ENCODE measurements around the gene PATJ.

The PATJ gene

DNA sequence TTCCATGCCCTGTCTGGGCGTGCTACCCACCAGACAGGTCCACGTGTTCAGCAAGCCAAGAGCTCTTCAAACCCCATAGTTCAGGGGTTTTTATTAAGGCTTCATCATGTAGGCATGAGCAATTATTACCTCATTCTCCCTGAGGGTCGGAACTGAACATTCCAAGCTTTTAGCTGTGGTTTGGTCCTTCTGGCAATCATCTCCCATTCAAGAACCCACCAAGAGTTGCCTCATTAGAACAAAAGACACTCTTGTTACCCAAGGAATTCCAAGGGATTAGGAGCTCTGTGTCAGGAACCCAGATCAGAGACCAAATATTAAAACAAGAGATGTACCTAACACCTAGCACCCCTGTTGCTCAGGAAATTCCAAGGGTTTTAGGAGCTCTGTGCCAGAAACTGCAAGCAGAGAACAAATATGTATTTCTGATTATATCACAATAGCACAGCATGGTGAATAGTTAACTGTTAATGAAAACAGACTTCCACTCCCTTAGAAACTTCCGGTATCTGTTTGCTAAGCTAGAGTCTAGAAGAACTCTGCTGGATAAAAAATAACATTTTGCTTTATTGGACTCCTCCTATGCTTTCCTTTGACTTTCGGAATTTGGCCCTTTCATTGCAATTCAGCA, 251.2 kb downstream of the PATJ start:
- DNase-seq = no peak

DNA sequence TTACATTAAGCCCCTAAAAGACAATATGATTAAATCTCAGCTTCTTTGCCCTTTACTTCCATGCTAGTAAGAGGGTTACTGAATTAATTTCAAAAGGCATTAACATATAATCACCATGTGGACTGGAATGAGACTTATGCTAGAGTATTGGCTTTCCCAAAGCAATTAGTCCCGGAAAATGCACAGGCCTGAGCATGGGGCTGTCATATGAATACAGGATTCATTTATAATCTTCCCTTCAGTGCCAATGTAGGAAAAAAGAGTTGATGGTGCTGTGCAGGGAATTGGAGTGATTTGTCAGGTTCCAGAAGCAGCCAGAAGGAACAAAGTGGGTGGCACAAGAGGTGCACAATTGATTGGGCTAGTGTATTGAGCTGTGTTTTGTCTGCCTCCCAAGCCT, 253.4 kb downstream of the PATJ start:
- no peak for DNase-seq

DNA sequence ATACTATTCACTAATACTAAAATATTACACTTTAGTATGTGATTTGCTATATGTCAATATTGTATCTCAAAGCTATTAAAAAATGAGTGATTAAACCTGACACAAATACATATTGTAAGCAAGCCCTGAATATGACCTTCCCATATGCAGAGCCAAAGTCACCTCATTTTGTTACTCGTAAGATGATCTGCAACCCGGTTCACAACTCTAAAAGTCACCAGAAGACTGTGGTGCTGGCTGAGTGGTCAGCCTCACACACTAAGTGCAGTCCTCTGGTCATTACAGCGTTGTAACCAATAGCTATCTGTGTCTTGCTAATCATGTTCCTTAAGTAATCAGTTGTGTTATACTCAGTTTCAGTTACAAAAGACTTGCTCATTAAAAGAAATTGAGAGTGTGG, 254.8 kb downstream of the PATJ start:
- DNase-seq = no peak

DNA sequence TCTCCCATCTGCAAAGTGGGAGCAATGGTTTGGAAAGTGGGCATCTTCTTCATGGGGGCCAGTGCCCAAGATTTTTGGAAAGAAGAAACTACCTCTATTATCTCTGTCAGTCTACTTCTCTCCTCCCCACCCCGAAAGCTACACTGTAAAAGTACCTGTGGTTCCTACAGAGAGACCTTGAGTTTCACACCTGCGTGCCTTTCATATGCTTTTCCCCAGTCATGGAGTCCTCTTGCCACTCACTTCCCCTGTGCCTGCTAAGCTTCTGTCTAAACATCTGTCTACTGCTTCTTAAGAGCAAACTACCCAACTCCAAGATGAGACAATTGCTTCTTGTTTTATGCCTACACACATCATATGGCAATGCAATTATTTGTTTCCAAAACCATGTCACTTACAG, 261.5 kb downstream of the PATJ start:
- no peak for DNase-seq

DNA sequence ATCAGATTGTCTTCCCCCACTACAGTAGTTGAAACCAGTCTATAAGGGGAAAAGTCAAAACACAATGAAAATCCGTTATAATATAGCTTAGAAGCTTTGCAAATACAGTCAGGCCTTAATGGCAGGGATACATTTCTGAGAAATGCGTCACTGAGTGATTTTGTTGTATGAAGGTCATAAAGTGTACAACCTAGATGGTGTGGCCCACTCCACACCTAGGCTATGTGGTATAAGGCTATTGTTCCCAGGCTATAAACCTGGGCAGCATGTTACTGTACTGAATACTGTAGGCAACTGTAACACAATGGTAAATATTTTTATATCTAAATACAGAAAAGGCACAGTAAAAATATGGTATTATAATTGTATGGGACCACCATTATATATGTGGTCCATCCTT, 264.4 kb downstream of the PATJ start:
- no peak for DNase-seq

DNA sequence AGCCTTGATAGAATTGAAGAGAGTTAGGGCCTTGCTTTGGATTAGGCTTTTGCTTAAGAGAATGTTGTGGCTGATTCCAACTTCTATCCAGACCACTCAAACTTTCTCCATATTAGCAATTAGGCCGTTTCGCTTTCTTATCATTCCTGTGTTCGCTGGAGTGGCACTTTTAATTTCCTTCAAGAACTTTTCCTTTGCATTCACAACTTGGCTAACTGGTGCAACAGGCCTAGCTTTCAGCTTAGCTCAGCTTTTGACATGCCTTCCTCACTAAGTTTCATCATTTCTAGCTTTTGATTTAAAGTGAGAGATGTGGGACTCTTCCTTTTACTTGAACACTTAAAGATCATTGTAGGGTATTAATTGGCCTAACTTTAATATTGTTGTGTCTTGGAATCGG, 268.7 kb downstream of the PATJ start:
- DNase-seq = no peak

DNA sequence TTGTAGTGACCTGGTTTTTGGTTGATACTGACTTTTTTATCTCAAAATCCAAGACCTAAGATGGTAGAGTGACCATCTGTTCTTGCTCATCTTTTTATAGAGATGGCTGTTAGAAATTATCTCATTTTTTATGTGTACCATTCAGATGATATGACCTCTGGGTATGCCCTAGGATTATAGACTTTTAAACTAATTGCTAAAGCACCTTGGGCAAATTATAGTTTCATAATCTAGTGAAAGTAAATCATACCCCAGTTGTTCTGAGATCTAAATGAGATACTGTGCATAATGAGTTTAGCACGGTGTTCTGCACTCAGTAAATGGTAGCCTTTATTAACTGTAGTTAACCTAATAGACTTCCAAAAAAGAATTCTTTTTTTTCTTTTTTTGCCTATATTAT, 269.8 kb downstream of the PATJ start:
- DNase-seq = no peak

DNA sequence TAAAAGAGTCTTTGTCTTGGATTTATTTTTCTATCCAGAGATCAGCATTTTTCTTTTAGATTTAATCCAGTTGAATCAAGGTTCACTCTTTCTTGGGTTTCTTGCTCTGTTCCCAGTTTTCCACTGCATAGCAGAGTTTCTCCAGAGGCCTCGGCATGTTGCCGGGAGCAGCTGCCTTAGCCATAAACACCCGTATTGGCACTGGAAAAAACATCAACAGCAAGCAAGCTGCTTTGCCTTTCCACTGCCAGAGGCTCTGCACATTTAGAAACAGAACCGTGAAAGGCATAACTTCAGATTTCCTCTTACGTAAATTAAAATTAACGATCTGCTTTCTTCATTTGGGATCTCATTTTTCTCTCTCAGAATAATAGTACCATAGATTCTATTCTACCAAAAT, 270.6 kb downstream of the PATJ start:
- no peak for DNase-seq

DNA sequence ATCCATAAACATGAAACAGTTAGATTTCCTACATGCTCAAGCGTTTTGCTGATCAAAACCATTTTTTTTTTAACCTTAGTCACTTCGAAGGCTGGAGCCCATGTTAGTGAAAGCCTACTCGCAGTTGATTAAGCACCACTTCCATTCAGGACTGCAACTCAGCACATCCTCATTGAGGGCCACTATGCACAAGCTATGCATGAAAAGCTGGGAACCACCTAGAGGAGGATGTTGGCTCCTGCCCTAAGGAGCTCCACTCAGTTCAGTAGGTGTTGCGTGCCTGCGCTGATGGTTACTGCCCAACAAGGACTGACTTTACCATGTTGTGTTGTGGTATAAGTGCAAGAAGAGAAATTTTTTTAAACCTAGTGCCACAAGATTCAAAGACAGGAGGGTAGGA, 271.0 kb downstream of the PATJ start:
- no peak for DNase-seq

DNA sequence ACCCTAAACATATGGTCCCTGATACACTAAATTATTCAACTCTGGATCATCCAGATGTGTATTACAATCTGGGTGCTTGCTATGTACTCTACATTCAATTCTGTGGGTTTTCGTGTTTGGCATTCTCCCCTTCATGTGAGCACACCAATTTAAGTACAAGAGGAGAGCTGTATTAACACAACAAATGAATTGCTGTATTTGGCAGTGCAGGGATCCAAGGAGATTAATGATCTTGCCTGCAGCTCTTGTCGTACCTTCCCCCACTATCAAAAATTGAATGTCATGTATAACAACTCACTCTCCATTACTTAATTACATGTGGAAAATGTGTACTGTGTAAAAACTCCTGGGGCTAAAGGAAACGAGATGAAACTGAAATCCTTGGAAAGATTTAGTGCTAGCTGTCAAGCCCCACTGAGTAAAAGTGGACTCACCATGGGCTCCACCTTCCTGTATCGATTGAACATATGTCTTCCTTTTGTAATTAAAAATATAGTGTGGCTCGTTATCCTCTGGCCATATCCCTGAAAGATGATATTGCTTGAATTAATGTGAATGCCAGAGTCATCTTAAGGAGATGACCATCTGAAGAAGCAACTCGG, 280.2 kb downstream of the PATJ start:
- no peak for DNase-seq

DNA sequence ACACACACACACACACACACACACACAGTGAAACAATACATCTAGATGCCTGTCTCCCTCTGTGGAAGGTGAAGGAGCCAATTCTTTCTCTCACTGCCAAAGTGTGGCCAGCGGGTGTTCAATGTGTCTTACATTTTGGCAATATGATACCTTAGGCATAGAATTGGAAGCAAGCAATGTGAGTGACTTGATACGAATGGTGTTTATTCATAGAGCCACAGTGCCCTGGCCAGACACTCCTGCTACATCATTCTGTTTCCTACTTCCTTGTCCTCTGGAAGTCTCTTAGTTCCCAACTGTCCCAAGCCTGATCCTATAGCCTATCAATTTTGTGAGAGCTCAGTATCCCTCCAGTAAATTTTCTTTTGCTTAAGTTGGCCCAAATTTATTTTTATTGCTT, 282.4 kb downstream of the PATJ start:
- DNase-seq = no peak

DNA sequence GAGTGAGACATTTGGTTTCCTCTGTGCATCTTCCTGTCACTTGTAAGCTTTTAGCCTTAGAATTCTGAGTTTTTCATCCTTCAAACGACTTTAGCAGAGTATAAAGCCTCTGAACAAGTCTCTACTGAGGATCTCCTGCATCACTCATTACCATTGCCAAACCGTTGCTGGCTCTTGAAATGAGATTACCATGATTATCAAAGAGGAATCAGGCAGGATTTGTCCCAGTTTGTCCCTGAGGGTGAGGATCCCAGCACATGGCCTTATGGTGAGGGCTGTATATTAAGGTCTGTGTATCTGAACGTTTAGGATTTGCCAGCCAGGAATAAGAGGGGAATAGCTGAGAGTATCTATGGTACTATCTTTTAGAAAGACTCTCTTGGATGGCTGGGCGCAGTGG, 282.9 kb downstream of the PATJ start:
- DNase-seq = no peak

DNA sequence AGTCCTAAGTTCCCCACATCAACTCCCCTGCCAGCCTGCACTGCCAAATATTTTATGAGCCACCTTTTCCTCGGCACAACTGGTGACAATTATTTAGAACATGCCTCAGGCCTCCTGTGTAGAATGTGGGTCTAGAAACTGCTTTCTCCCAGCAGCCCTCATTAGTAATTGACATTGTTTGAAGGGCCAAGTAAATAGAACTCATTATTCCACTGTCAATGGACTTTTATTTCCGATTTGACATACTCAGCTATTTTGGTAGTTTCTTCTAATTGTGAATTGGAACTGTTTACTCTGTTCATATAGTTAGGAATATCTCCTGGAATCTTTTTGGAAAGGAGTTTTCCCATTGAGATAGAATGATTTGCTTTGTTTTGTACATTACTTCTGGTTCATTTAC, 283.6 kb downstream of the PATJ start:
- DNase-seq = no peak

DNA sequence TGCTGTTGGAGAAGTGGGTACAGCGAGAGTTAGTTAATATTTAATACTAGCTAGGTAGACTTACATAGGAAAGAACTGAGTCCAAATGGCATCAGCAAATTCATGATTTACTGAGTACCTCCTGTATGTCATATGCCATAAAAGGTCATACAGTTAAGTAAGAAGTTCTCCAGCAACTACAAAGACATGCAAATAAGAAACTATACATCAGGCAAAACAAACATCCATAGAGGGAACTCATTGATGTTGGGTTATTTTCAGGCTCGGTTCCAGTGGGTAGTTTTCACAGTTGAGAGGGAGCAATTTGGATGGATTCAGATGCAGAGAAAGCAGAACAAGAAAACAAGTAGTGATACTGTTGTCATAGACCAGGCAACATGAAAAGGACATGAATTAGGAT, 287.4 kb downstream of the PATJ start:
- no peak for DNase-seq

DNA sequence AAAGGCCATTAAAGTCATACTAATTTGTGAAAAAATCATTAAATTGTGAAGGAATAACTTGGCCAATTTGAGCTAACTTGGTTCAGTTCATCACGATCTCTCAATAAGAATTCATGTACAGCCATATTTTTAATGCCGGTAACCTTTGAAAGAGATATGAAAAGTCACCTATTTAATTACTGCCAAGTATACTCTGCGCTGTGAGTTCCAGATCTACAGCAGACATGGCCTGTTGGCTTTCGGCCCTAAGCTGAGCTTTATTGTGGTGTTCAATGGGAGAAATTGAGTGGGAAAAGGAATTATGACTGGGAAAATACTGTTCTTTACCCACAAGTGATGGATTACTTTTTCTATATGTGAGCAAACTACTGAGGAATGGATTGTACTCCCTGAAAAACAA, 292.5 kb downstream of the PATJ start:
- DNase-seq = no peak

DNA sequence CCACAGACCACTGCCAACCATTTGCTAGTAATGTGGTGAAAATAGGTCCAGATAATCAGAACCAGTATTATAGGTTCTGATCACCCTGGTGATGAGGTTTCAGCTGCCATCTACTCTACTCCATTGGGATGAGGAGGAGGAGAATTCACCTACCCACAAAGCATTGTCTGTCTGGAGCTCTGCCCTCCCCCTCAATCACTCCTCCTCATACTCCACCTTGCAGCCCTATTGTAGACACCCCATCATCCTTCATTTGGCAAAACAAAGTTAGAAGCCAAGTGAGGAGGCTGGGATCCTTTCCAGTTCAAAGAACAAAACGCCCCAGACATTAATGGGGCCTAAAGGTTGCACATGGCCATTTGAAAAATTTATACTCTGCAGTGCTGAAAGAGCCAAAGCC, 295.0 kb downstream of the PATJ start:
- no peak for DNase-seq

DNA sequence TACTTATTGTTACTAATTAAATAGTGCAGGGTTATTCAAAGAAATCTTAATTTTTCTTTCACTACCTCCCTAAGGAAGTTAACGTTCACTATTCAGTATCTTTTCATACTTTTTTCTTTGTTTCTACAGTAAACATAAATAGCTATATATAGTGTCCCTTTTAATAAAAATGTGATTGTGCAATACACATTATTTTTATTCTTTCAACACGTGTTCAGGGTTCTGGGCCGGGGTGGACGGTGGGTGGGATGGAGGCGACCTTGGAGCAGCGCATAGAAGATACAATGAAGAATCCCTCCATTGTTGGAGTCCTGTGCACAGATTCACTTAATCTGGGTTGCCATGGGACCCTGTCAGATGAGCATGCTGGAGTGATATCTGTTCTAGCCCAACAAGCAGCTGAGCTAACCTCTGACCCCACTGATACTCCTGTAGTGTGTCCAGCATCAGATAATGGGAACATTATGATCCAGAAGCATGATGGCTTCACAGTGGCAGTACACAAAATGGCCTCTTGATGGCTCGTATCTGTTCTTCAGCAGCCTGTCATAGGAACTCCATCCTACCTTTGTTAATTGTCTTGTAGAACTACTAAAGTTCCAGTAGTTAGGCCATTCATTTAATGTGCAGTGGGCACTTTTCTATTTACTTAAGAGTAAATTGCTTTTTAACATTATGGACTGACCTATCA, 296.5 kb downstream of the PATJ start:
- DNase-seq = no peak

DNA sequence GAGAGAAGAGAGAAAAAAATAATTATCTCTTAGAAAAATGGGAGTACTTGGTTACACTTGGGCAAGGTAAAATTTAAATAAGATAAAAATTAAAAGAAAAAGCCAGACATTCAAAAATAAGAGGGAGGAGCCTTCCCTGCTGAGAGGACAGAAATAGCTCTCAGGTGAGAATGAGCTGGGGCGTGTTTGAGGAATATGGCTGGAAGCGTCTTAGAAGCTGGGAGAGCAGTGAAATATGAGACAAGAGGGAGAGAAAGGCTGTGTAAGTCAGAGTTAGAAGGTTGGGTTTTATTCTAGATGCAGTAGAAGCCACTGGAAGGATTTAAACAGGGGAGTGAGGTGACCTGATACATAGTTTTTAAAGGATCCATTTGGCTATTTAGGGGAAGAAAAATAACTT, 298.2 kb downstream of the PATJ start:
- no peak for DNase-seq

DNA sequence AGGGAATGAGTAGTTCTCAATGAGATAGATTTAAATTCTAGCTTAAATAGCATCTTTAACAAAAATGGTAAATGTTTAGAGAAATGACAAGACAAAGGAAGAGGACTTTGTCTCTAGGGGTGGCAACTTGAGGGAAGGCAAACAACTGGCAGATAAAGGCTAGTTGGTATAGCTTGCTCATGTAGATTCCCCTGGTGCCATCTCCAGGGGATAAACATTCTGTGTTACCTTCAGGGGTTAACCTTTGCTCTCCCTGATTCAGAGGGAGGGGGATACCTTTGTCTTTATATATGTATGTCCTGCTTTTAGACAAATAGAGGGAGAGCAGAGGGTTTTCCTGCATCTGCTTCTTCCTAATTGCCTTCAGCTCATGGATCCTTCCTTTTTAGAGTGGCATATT, 298.7 kb downstream of the PATJ start:
- DNase-seq = no peak

DNA sequence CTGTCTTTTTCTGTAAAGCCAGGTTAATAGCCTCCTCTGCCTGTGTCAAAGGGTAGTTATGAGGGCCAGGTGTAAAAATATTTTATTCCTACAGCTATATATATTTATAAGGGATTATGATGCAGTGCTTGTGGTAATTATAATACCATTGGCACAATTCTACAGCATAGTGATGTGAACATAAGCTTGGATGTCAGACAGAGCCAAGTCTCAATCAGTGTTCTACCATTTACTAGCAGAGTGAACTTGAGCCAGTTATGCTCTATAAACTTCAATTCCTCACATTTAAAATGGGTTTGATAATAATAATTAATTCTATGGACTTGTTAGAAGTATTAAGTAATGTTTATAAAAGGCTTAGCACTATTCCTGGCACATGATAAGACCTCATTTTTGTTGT, 300.9 kb downstream of the PATJ start:
- no peak for DNase-seq

DNA sequence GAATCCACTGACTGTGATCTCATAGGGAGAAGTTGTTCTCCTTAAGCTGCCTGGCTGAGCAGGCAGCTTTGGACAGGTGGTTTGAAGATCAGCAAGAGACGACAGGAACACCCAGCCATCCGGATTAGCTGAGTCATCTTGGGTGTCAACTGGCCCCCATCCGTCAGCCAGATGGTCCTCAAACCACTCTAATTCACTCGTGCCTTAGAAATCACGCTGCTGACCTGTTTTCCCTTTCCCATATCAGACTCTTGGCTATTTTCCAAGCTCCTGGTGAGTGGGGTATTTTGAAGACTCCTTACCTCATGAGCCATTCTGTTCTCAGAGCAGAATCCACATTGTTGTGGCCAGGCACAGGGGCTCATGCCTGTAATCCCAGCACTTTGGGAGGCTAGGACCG, 303.3 kb downstream of the PATJ start:
- no peak for DNase-seq

DNA sequence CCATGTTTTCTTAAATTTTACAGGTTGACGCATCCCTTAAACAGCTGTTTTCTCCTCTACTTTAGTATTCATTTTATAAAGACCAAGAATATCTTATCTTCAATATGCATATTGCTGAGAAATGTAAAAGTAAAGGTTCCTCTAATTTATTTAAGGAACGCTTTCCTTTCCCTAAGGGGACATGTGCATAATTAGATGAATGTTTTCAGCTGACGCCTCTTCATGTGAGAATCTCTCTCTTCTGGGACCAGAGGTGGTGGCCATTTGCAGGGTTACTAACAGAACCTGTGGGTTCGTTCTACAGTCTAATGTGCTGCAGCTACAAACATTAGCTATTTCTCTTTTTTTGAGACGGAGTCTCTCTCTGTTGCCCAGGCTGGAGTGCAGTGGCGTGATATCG, 304.6 kb downstream of the PATJ start:
- DNase-seq = no peak

DNA sequence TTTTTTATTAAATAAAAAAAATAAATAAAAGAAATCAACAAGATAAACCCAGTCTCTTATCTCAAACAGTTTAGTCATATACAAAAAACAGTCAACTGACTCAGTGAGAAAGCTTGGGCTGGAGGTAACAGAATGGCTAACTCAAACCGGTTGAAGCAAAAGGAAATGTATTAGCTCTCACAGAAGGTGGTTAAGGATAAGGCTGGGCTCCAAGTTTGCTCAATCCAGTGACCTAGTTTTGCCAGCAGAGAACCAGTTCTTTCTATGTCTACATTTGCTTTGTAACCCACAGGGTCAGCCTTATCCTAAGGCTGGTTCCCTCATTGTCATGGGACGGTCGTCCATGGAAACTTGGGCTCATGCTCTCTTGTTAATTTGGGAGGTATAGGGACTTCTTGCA, 307.9 kb downstream of the PATJ start:
- no peak for DNase-seq

DNA sequence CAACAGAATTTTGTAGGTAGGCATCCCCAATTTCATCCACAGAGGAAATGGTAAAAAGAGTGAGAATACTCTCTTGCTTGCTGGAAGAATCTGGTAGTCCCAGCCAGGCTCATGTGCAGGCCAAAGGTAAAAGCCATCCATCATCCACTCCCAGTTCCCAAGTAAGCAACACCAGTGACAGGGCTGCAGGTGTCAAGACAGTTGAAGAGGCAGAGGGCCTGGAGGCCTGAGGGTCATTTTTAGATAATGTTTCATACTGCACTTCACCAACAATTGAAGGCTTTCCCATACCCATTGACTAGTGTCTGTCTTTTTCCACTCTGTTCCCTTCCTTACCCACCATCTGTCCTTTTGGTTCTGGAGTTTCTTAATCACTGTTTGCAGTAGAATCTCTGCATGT, 310.7 kb downstream of the PATJ start:
- no peak for DNase-seq

DNA sequence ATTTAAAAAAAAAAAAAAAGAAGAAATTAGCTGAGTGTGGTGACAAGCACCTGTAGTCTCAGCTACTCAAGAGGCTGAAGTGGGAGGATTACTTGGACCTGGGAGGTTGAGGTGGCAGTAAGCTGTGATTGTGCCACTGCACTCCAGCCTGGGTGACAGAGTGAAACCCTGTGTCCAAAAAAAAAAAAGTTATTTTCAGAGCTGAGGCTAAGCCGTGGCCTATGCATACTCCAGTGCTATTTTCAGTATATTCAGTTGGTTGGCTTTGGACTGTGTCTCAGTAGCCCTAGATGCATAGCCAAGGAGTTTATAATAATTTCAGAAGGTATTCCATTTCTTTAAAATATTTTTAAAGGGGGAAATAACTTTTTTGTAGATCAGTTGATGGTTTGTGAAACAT, 311.9 kb downstream of the PATJ start:
- DNase-seq = no peak

All from OCI-M1 (cell line).